ENCODE results near the gene ZFAND3. TPM values are rescaled to one million over a fixed set of nuclear protein-coding genes. Genes with fewer than 3 reads are reported as not detected.

Gene ZFAND3
- total and polyA plus RNA-seq, 10 of the 15 experiments (the other 5 are each of a cell fraction or from before 2014, with no cell fraction given) = 0.90 to 34.4 (median 16.3) TPM

DNA sequence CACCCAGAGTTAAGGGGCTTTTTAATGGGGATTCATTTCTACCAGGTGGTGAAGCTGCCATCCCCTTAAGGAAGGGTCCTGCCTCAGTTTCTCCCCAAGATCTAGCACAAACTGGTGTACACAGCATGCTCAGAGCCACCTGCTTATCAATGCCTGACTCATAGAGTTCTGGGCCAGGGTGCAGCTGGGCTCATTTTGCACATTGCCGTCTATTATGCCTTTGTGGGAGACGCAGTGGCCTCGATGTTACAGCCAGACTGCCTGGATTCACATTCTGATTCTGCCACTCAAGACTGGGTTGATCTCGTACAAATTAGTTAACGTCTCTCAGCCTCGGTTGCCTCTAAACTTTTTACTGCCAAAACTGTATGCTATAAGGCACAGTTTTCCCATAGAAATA, 365.7 kb downstream of the ZFAND3 start:
- no peak overlapping the region for H3K27ac ChIP-seq (ENCODE audit: control insufficient read depth, insufficient read depth)
- intact Hi-C loops (cut with micrococcal nuclease; ENCODE audit: unreplicated experiment) = no loop called here
- FAIRE-seq (no peak), ATAC-seq (no peak), DNase-seq (ENCODE audit: low read depth, low spot score) (no peak)
- H3K36me3 ChIP-seq (ENCODE audit: control insufficient read depth in 2 of 2, insufficient read depth in 2 of 2, low read length in 1 of 2) = no peaks in the 10 kb centered on the region
- no peaks in the 10 kb centered on the region for H3K9me3 ChIP-seq (replicated peaks; ENCODE audit: control insufficient read depth, insufficient read depth, low read length)
- no peak overlapping the region for H2AFZ ChIP-seq (ENCODE audit: control insufficient read depth, low read depth, low read length)
- CTCF ChIA-PET = no interaction called here
- H3K4me3 ChIP-seq = no peak overlapping the region
- no peaks in the 10 kb centered on the region for H3K79me2 ChIP-seq (ENCODE audit: control insufficient read depth, insufficient read depth, low read length)
- BruUV-seq (replicated peaks) = no TSS peak
- WGBS (ENCODE audit: insufficient coverage, insufficient replicate concordance, low lambda C conversion rate, missing lambda C conversion rate) = 98% methylated on average over 6 of the region's 6 CpGs
- in situ Hi-C loops (cut with MboI) = no loop called here
- H3K9ac ChIP-seq (ENCODE audit: control insufficient read depth, insufficient read depth, low read length) = no peak overlapping the region
- no peaks in the 10 kb centered on the region for H3K27me3 ChIP-seq (replicated peaks in 1 of 2; ENCODE audit: control insufficient read depth in 2 of 2, insufficient read depth in 2 of 2, low read length in 1 of 2)
- H3K4me1 ChIP-seq (ENCODE audit: control insufficient read depth, insufficient read depth, low read length) = no peaks in the 10 kb centered on the region
- RAD21 ChIA-PET (ENCODE audit: unreplicated experiment) = no interaction called here
- TF ChIP-seq MTA3 (IDR thresholded peaks at IDR 0.05; ENCODE audit: borderline replicate concordance, low read length) (no peak), POLR2A (IDR thresholded peaks at IDR 0.05; ENCODE audit: low read depth, low read length) (no peak), MEF2B (IDR thresholded peaks at IDR 0.05; ENCODE audit: partially characterized antibody, poor library complexity, severe bottlenecking) (no peak), SIX5 (IDR thresholded peaks at IDR 0.05; ENCODE audit: low read depth, low read length, severe bottlenecking) (no peak), ZNF384 (IDR thresholded peaks at IDR 0.05; ENCODE audit: borderline replicate concordance, low read depth, low read length) (no peak), ZSCAN29 (IDR thresholded peaks at IDR 0.05) (no peak), SIN3A (IDR thresholded peaks at IDR 0.05; ENCODE audit: low read depth, low read length) (no peak), RBBP5 (conservative IDR thresholded peaks at IDR 0.05) (no peak), CBX5 (IDR thresholded peaks at IDR 0.05; ENCODE audit: low read depth) (no peak), SMAD1 (IDR thresholded peaks at IDR 0.05; ENCODE audit: low read depth, partially characterized antibody) (no peak), IKZF2 (IDR thresholded peaks at IDR 0.05) (no peak), ZNF24 (IDR thresholded peaks at IDR 0.05) (no peak)
- TF ChIP-seq, protein P1, sequence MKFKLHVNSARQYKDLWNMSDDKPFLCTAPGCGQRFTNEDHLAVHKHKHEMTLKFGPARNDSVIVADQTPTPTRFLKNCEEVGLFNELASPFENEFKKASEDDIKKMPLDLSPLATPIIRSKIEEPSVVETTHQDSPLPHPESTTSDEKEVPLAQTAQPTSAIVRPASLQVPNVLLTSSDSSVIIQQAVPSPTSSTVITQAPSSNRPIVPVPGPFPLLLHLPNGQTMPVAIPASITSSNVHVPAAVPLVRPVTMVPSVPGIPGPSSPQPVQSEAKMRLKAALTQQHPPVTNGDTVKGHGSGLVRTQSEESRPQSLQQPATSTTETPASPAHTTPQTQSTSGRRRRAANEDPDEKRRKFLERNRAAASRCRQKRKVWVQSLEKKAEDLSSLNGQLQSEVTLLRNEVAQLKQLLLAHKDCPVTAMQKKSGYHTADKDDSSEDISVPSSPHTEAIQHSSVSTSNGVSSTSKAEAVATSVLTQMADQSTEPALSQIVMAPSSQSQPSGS (IDR thresholded peaks at IDR 0.05; ENCODE audit: low read length) = no peak
- POLR2A ChIA-PET = no interaction called here
- no peaks in the 10 kb centered on the region for H4K20me1 ChIP-seq (ENCODE audit: control insufficient read depth, insufficient read depth)
- H3K4me2 ChIP-seq (ENCODE audit: control insufficient read depth, insufficient read depth) = no peak overlapping the region
- SMC1A ChIA-PET (ENCODE audit: uncharacterized antibody, unreplicated experiment) = no interaction called here
